GM19452 (cell line): Measurements from ENCODE around the gene PLEKHH1.
"Not testable (repeated sequence)": the region's sequence is repeated elsewhere in the genome, so short reads cannot be mapped to it uniquely, and the experiment has no call there.

Source experiments
- ATAC-seq: cut with Tn5 transposase; IDR thresholded peaks from one replicate; pipeline ENCODE4 v1.9.1; 2021; ENCODE audit not compliant: unreplicated experiment

The PLEKHH1 gene

DNA sequence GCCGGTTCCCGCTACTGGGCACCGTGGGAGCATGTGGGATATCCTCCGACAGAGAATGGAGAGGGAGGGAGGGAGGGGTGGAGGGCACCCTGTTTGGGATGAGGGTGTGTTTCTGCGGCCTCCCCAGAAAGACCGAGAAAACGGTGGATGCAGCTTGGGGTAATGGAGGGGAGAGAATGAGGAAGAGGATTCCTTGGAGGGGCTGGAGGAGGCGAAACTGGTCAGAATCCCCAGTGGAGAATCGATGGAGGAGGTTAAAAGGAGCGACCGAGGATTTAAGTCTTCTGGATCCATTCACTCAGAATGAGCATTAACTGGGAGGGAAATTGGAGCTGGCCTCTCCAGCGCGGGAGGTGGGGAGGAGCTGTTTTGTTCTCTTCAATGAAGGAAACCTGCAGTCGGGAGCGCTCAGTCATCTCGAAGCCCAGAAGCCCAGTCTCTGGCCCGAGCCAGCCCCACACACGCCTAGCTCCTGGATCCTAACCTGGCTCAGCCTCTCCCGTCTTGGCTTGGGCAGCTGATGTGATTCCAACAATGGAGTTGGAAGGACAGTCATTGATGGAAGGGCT, 87.2 kb downstream of the PLEKHH1 start:
- no peak for ATAC-seq

DNA sequence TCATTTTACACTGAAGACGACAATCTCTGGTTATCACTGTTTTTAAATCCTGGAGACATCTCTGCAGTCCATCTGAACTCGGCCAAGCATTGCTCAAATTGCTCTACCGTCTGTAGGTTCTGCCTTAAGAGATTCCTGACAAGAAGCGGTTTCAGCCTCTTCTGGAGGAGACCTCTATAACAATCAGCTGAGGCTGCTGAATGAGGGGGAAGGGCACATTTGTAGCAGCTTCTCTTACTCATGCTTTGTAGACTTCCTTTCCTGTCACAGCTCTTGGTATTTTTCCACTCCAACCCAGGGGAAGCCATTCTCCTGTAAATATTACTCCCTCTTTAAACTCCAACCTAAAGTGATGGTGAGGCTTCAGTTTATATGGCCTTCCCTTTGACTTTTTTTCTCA, 89.6 kb downstream of the PLEKHH1 start:
- ATAC-seq, result no peak

DNA sequence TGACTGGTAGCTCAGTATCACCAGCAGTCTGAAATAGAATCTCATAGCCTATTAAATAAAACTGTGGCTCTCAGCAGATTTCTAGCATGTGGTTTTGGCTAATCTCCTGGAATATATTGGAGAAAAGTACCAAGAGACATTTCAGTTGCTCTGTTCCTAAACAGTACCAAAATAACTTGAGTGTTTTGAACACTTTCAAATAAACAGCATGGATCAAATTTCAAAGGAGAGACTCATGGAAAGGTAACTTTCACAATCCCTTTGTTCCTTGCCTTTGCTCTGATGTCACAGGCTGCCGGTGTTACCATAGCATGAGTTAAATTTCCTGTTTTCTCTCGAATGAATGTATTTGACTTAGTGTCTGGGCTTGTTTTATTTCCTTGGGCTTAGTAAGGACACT, 90.0 kb downstream of the PLEKHH1 start:
- ATAC-seq, result no peak

GRCh38 chr14:67626131-67626530, 93.0 kb downstream of the PLEKHH1 start:
- not testable (repeated sequence) for ATAC-seq

DNA sequence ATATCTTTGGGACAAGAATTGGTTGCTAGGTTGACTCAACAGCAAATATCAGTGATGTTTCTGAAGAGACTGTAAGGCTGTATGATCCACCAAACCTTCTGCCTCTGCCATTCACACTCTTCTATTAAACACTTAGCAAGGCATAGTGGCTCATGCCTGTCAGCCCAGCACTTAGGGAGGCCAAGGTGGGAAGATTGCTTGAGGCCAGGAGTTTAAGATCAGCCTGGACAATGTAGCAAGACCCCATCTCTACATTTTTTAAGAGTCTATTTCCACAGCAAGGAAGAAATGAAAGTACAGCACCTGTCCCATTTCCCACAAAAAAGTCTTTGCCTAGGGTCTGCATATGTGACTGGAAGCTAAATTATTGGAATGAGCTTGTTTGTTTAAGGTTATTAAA, 94.4 kb downstream of the PLEKHH1 start:
- no peak for ATAC-seq

- no peak for ATAC-seq
These were observed 97.1 kb downstream of the PLEKHH1 start for GRCh38 chr14:67630186-67630585.

GRCh38 chr14:67630938-67631337, 97.8 kb downstream of the PLEKHH1 start:
- ATAC-seq, result no peak

- ATAC-seq, result no peak
These were observed 100.5 kb downstream of the PLEKHH1 start for GRCh38 chr14:67633451-67634147.

DNA sequence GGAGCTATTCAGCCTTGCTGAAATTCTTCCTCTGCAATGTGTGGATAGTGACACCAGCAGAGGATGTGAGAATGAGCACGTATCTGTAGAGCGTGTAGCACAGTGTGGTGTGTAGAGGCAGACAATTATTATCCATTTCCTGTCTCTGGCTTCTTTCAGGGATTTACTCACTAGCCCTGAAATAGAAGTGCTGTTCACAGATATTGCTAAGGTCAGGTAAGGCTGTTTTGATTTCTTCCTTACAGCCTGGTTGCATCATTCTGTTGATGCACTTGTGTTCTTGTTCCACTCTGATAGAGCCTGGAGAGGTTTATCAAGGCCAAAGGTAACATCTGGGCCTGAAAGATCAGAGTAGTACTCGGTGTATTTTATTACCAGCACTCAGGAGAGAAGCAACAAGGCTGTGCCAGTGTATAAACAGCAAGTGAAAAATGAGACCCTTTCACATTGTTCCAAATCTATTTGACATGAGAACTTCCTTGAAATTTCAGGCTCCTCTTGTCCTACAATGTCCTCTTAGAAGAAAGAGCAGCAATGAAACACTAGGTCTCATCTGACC, 103.3 kb downstream of the PLEKHH1 start:
- ATAC-seq, result no peak

GRCh38 chr14:67638642-67639041, 105.6 kb downstream of the PLEKHH1 start:
- no peak for ATAC-seq
